Esophagus (tissue), 2 donors: ENCODE data around the gene DCC. TPM values are rescaled to one million over a fixed set of nuclear protein-coding genes. Genes with fewer than 3 reads are reported as not detected.

Experiments
- H3K27ac ChIP-seq, 2 donors: one replicate each; pipeline ENCODE4 v1.5.1; 2013; ENCODE audit warnings: low read depth in 2 of 2, mild to moderate bottlenecking in 2 of 2, inconsistent platforms in 1 of 2, low read length in 1 of 2, moderate library complexity in 1 of 2
- H3K27me3 ChIP-seq, 2 donors: one replicate each; pipeline ENCODE4 v1.6.1; 2013; ENCODE audit warnings: low read length in 2 of 2, control low read depth in 1 of 2, mild to moderate bottlenecking in 1 of 2; ENCODE audit not compliant: insufficient read depth in 2 of 2, control insufficient read depth in 1 of 2
- H3K36me3 ChIP-seq, 2 donors: one replicate each; pipeline ENCODE4 v1.6.1; 2013; ENCODE audit warnings: low read length in 1 of 2; ENCODE audit not compliant: control insufficient read depth in 2 of 2, insufficient read depth in 2 of 2
- H3K4me1 ChIP-seq, 2 donors: one replicate each; pipeline ENCODE4 v1.6.1; 2013; ENCODE audit warnings: low read length in 1 of 2; ENCODE audit not compliant: control insufficient read depth in 2 of 2, insufficient read depth in 2 of 2
- H3K4me3 ChIP-seq, 2 donors: one replicate each; pipeline ENCODE4 v1.5.1; 2013; ENCODE audit warnings: low read length in 2 of 2, mild to moderate bottlenecking in 2 of 2, low read depth in 1 of 2, moderate library complexity in 1 of 2
- H3K9me3 ChIP-seq, 2 donors: one replicate each; pipeline ENCODE4 v1.6.1; 2013; ENCODE audit warnings: mild to moderate bottlenecking in 2 of 2, low read depth in 1 of 2, low read length in 1 of 2, moderate library complexity in 1 of 2; ENCODE audit not compliant: control insufficient read depth in 2 of 2, insufficient read depth in 1 of 2
- WGBS, 2 donors: extraction: QIAGEN DNeasy Blood & Tissue Kit; methylation state at CpG; one replicate each; pipeline ENCODE4 v1.1.7; 2013; 5-methylcytosine and 5-hydroxymethylcytosine counted together
- polyA plus RNA-seq, 2 donors: library from polyadenylated mRNA; stranded (reverse); fragments of 200-250 nt; gene quantifications; one replicate each; pipeline ENCODE4 v1.2.3, GENCODE V29; 2013
- donor health status: healthy with polysubstance abuse.
- donor health status: Bipolar disorder and iron deficiency.

Gene DCC
- polyA plus RNA-seq, 2 donors = not detected

- WGBS, 2 donors = 64 to 66% methylated on average over 5 of the region's 5 CpGs
- no peaks in the 10 kb centered on the region for H3K27me3 ChIP-seq
These were observed 799.9 kb downstream of the DCC start for GRCh38 chr18:53139746-53140500.

GRCh38 chr18:53142005-53142404 is 802.0 kb downstream of the DCC start:
- no peak overlapping the region for H3K27ac ChIP-seq

More at GRCh38 chr18:53139746-53140500, 799.9 kb downstream of the DCC start:
- H3K9me3 ChIP-seq = peaks cover 0 to under 1% of the 10 kb centered on the region in 2 donors
- H3K4me3 ChIP-seq = no peak overlapping the region
- H3K4me1 ChIP-seq = no peaks in the 10 kb centered on the region
- H3K36me3 ChIP-seq = no peaks in the 10 kb centered on the region
- no peak overlapping the region for H3K27ac ChIP-seq

GRCh38 chr18:53147472-53147871 is 807.5 kb downstream of the DCC start:
- H3K27me3 ChIP-seq = no peaks in the 10 kb centered on the region
- H3K4me1 ChIP-seq = no peaks in the 10 kb centered on the region
- no peak overlapping the region for H3K4me3 ChIP-seq
- H3K27ac ChIP-seq = no peak overlapping the region
- peaks cover 0 to 5% of the 10 kb centered on the region in 2 donors for H3K9me3 ChIP-seq
- H3K36me3 ChIP-seq = no peaks in the 10 kb centered on the region

More at GRCh38 chr18:53142005-53142404, 802.0 kb downstream of the DCC start:
- Histone ChIP-seq H3K4me3 (no peak overlapping the region), H3K9me3 (peaks cover 0 to 5% of the 10 kb centered on the region in 2 donors), H3K27me3 (no peaks in the 10 kb centered on the region), H3K36me3 (no peaks in the 10 kb centered on the region), H3K4me1 (no peaks in the 10 kb centered on the region)
- WGBS, 2 donors = 57 to 61% methylated on average over 4 of the region's 4 CpGs

GRCh38 chr18:53148123-53148522 is 808.1 kb downstream of the DCC start:
- Histone ChIP-seq H3K4me3 (no peak overlapping the region), H3K36me3 (no peaks in the 10 kb centered on the region), H3K27me3 (no peaks in the 10 kb centered on the region), H3K4me1 (no peaks in the 10 kb centered on the region), H3K27ac (no peak overlapping the region), H3K9me3 (peaks cover 0 to 5% of the 10 kb centered on the region in 2 donors)
- WGBS, 2 donors = 55 to 65% methylated on average over 5 of the region's 5 CpGs

GRCh38 chr18:53152476-53152875 is 812.5 kb downstream of the DCC start:
- H3K9me3 ChIP-seq = no peaks in the 10 kb centered on the region
- no peak overlapping the region for H3K27ac ChIP-seq
- H3K4me1 ChIP-seq = no peaks in the 10 kb centered on the region
- WGBS, 2 donors = 68 to 82% methylated on average over 2 of the region's 2 CpGs
- H3K27me3 ChIP-seq = no peaks in the 10 kb centered on the region
- H3K36me3 ChIP-seq = no peaks in the 10 kb centered on the region
- H3K4me3 ChIP-seq = no peak overlapping the region

GRCh38 chr18:53153281-53153680 is 813.3 kb downstream of the DCC start:
- H3K9me3 ChIP-seq = no peaks in the 10 kb centered on the region
- WGBS, 2 donors = 34 to 40% methylated on average over 4 of the region's 4 CpGs

GRCh38 chr18:53153800-53154199 is 813.8 kb downstream of the DCC start:
- H3K27me3 ChIP-seq = no peaks in the 10 kb centered on the region
- no peak overlapping the region for H3K27ac ChIP-seq
- WGBS, 2 donors = 75 to 80% methylated on average over 5 of the region's 5 CpGs
- no peaks in the 10 kb centered on the region for H3K9me3 ChIP-seq
- H3K4me1 ChIP-seq = no peaks in the 10 kb centered on the region
- H3K36me3 ChIP-seq = no peaks in the 10 kb centered on the region
- no peak overlapping the region for H3K4me3 ChIP-seq

More at GRCh38 chr18:53153281-53153680, 813.3 kb downstream of the DCC start:
- H3K4me1 ChIP-seq = no peaks in the 10 kb centered on the region
- no peaks in the 10 kb centered on the region for H3K27me3 ChIP-seq
- H3K27ac ChIP-seq = no peak overlapping the region
- no peaks in the 10 kb centered on the region for H3K36me3 ChIP-seq
- H3K4me3 ChIP-seq = no peak overlapping the region

GRCh38 chr18:53165770-53166169 is 825.8 kb downstream of the DCC start:
- Histone ChIP-seq H3K4me3 (no peak overlapping the region), H3K4me1 (no peaks in the 10 kb centered on the region), H3K9me3 (no peaks in the 10 kb centered on the region), H3K27me3 (no peaks in the 10 kb centered on the region), H3K27ac (no peak overlapping the region), H3K36me3 (no peaks in the 10 kb centered on the region)
- WGBS, 2 donors = 60 to 62% methylated on average over 1 of the region's 1 CpG

- WGBS, 2 donors = 80 to 81% methylated on average over 5 of the region's 5 CpGs
- no peaks in the 10 kb centered on the region for H3K36me3 ChIP-seq
- no peaks in the 10 kb centered on the region for H3K9me3 ChIP-seq
- H3K4me1 ChIP-seq = no peaks in the 10 kb centered on the region
- no peaks in the 10 kb centered on the region for H3K27me3 ChIP-seq
- H3K27ac ChIP-seq = no peak overlapping the region
- H3K4me3 ChIP-seq = no peak overlapping the region
These were observed 829.3 kb downstream of the DCC start for GRCh38 chr18:53169346-53169745.

GRCh38 chr18:53191634-53192033 is 851.6 kb downstream of the DCC start:
- Histone ChIP-seq H3K27ac (no peak overlapping the region), H3K27me3 (no peaks in the 10 kb centered on the region), H3K36me3 (no peaks in the 10 kb centered on the region), H3K4me3 (no peak overlapping the region), H3K4me1 (no peaks in the 10 kb centered on the region), H3K9me3 (no peaks in the 10 kb centered on the region)
- 42 to 43% methylated on average over 3 of the region's 3 CpGs for WGBS, 2 donors
